ENCODE results near the gene YIPF5. TPM values are rescaled to one million over a fixed set of nuclear protein-coding genes. Genes with fewer than 3 reads are reported as not detected.

Gene YIPF5
- total and polyA plus RNA-seq, 2 donors (not counting 3 experiments of a cell fraction or from before 2014, with no cell fraction given): 73.7 to 78.7 TPM

DNA sequence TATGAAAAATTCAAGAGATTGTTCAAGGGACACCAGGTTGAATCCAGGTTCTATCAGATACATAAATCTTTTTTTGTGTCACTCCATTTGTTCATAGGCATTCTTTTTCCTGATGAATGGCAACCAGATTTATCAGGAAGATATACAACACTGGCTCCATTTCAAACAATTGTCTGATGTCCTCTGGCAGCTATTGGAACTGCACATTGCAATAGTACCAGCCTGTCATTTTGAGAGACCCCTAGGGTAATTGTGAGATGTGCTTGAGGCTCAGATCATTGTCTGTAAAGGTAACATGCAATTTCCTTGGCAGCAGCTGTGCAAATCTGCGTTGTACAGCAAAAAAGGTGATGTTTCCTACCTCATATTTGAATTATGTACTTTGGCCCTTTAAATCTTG lies 26.2 kb upstream of the YIPF5 start:
- no peaks in the 10 kb centered on the region for H3K9me1 ChIP-seq (replicated peaks; ENCODE audit: control insufficient read depth, extremely low read depth, insufficient read depth, low read length)
- BruUV-seq (replicated peaks): no TSS peak
- H3K27me3 ChIP-seq (ENCODE audit: control insufficient read depth in 2 of 2, insufficient read depth in 2 of 2, low read length in 2 of 2): no peaks in the 10 kb centered on the region
- no peaks in the 10 kb centered on the region for H3K79me2 ChIP-seq (ENCODE audit: control insufficient read depth, insufficient read depth, low read length)
- intact Hi-C loops (cut with micrococcal nuclease) (loop anchor here (10.0 kb wide), 2 partner anchors 1072 to 1482 kb away; no protein-coding TSS in a partner anchor), dilution Hi-C loops (cut with MboI; ENCODE audit: extremely low pct_ligation_motif_present, low sequenced_read_pairs) (no loop called here)
- POLR2A ChIA-PET: no interaction called here
- no peak for DNase-seq (ENCODE audit: low read depth, low spot score)
- no peak overlapping the region for H3K27ac ChIP-seq (ENCODE audit: insufficient read depth, low read depth, low read length)
- no peak overlapping the region for H3K9ac ChIP-seq (replicated peaks; ENCODE audit: extremely low read depth, insufficient read depth, low read length)
- CTCF ChIA-PET: no interaction called here
- TF ChIP-seq POLR2A (IDR thresholded peaks at IDR 0.05; ENCODE audit: low read depth, low read length): no peak
- TF ChIP-seq, protein P1, sequence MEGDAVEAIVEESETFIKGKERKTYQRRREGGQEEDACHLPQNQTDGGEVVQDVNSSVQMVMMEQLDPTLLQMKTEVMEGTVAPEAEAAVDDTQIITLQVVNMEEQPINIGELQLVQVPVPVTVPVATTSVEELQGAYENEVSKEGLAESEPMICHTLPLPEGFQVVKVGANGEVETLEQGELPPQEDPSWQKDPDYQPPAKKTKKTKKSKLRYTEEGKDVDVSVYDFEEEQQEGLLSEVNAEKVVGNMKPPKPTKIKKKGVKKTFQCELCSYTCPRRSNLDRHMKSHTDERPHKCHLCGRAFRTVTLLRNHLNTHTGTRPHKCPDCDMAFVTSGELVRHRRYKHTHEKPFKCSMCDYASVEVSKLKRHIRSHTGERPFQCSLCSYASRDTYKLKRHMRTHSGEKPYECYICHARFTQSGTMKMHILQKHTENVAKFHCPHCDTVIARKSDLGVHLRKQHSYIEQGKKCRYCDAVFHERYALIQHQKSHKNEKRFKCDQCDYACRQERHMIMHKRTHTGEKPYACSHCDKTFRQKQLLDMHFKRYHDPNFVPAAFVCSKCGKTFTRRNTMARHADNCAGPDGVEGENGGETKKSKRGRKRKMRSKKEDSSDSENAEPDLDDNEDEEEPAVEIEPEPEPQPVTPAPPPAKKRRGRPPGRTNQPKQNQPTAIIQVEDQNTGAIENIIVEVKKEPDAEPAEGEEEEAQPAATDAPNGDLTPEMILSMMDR (IDR thresholded peaks at IDR 0.05; ENCODE audit: extremely low read depth in 1 of 2, insufficient read depth in 1 of 2, low read depth in 1 of 2, low read length in 2 of 2): peak in 1 of 2 donors; percentile 3
- no peaks in the 10 kb centered on the region for H3K9me3 ChIP-seq (replicated peaks; ENCODE audit: control insufficient read depth, insufficient read depth, low read length)
- no peaks in the 10 kb centered on the region for H4K20me1 ChIP-seq (replicated peaks; ENCODE audit: control insufficient read depth, extremely low read depth, insufficient read depth, low read length)
- no peak for FAIRE-seq
- H3K36me3 ChIP-seq (ENCODE audit: control insufficient read depth in 2 of 2, extremely low read depth in 1 of 2, insufficient read depth in 2 of 2, low read length in 2 of 2): no peaks in the 10 kb centered on the region
- H3K4me2 ChIP-seq (ENCODE audit: insufficient read depth, low read length): no peak overlapping the region
- no peak overlapping the region for H2AFZ ChIP-seq (ENCODE audit: low read depth, low read length)
- H3K4me3 ChIP-seq (replicated peaks in 1 of 3; ENCODE audit: insufficient read depth in 1 of 3, low read depth in 1 of 3, low read length in 3 of 3): no peak overlapping the region
- peaks cover 10% of the 10 kb centered on the region for H3K4me1 ChIP-seq (ENCODE audit: control insufficient read depth, extremely low read depth, insufficient read depth, low read length)

DNA sequence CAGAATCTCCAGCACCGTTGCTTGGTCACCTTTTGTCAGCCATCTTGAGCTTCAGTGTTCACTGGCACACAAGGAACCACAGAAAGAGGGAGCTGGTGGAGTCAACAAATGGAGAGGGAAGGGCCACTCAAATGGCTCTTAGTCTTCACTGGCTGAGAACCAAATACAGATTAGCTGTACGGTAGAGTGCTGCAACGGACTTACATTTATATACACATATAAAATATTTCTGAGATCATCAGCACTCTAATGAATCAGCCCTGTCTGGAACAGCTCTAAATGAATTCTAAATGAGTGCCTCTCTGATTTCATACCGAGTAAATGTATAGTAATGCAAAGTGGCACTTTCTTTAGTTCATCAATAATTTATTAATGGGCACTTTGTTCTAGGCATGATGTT lies 25.0 kb upstream of the YIPF5 start:
- TF ChIP-seq FOS (IDR thresholded peaks at IDR 0.05; ENCODE audit: borderline replicate concordance, insufficient read depth, low read length) (no peak), POLR2AphosphoS5 (IDR thresholded peaks at IDR 0.05; ENCODE audit: insufficient read depth, low read depth, low read length) (no peak), POLR2A (IDR thresholded peaks at IDR 0.05; ENCODE audit: low read depth, low read length) (no peak), EZH2 (IDR thresholded peaks at IDR 0.05; ENCODE audit: borderline replicate concordance, low read depth, low read length, severe bottlenecking) (no peak), GATA2 (IDR thresholded peaks at IDR 0.05; ENCODE audit: insufficient read depth, insufficient read length, low read depth, low read length) (no peak), MYC (IDR thresholded peaks at IDR 0.05; ENCODE audit: low read depth, low read length) (no peak), JUN (IDR thresholded peaks at IDR 0.05; ENCODE audit: borderline replicate concordance, insufficient read depth, insufficient read length, low read depth) (no peak)
- TF ChIP-seq, protein P2, sequence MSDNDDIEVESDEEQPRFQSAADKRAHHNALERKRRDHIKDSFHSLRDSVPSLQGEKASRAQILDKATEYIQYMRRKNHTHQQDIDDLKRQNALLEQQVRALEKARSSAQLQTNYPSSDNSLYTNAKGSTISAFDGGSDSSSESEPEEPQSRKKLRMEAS (IDR thresholded peaks at IDR 0.05; ENCODE audit: insufficient read depth, insufficient read length): no peak
- TF ChIP-seq, protein P1 (IDR thresholded peaks at IDR 0.05; ENCODE audit: extremely low read depth in 1 of 2, insufficient read depth in 1 of 2, low read depth in 1 of 2, low read length in 2 of 2): no peak
- Histone ChIP-seq H3K36me3 (ENCODE audit: control insufficient read depth in 2 of 2, extremely low read depth in 1 of 2, insufficient read depth in 2 of 2, low read length in 2 of 2) (no peaks in the 10 kb centered on the region), H3K4me2 (ENCODE audit: insufficient read depth, low read length) (no peak overlapping the region), H3K79me2 (ENCODE audit: control insufficient read depth, insufficient read depth, low read length) (no peaks in the 10 kb centered on the region), H3K9me3 (replicated peaks; ENCODE audit: control insufficient read depth, insufficient read depth, low read length) (no peaks in the 10 kb centered on the region), H3K27ac (ENCODE audit: insufficient read depth, low read depth, low read length) (no peak overlapping the region), H3K9me1 (replicated peaks; ENCODE audit: control insufficient read depth, extremely low read depth, insufficient read depth, low read length) (no peaks in the 10 kb centered on the region), H3K27me3 (ENCODE audit: control insufficient read depth in 2 of 2, insufficient read depth in 2 of 2, low read length in 2 of 2) (no peaks in the 10 kb centered on the region), H3K4me1 (ENCODE audit: control insufficient read depth, extremely low read depth, insufficient read depth, low read length) (peaks cover 20% of the 10 kb centered on the region), H3K4me3 (replicated peaks in 1 of 3; ENCODE audit: insufficient read depth in 1 of 3, low read depth in 1 of 3, low read length in 3 of 3) (no peak overlapping the region), H2AFZ (ENCODE audit: low read depth, low read length) (no peak overlapping the region), H3K9ac (replicated peaks; ENCODE audit: extremely low read depth, insufficient read depth, low read length) (no peak overlapping the region), H4K20me1 (replicated peaks; ENCODE audit: control insufficient read depth, extremely low read depth, insufficient read depth, low read length) (no peaks in the 10 kb centered on the region)
- no peak for DNase-seq (ENCODE audit: low read depth, low spot score)
- ChIA-PET POLR2A (no interaction called here), CTCF (interaction anchor here (0.8 kb wide), 1 partner anchor 1041 kb away, joined by 3 read pairs; no protein-coding TSS in a partner anchor)
- no TSS peak for BruUV-seq (replicated peaks)
- no peak for FAIRE-seq
- intact Hi-C loops (cut with micrococcal nuclease) (loop anchor here (10.0 kb wide), 2 partner anchors 1071 to 1481 kb away; no protein-coding TSS in a partner anchor), dilution Hi-C loops (cut with MboI; ENCODE audit: extremely low pct_ligation_motif_present, low sequenced_read_pairs) (no loop called here)
